ENCODE data around the gene COX6B2. TPM values are rescaled to one million over a fixed set of nuclear protein-coding genes. Genes with fewer than 3 reads are reported as not detected.

Gene COX6B2
- not detected in 2 replicates for total RNA-seq (2016; rRNA removed; fragmentation: Illumina TruSeq; extraction: Trizol)
- not detected in 2 replicates for total RNA-seq (2016; cell fraction: cytosol; rRNA removed; fragmentation: Illumina TruSeq; extraction: Trizol; ENCODE audit: low read depth)
- not detected in 2 replicates for total RNA-seq (2016; cell fraction: insoluble cytoplasmic fraction; rRNA removed; fragmentation: Illumina TruSeq; extraction: Trizol)
- not detected in 2 replicates for total RNA-seq (2016; cell fraction: membrane; rRNA removed; fragmentation: Illumina TruSeq; extraction: Trizol)
- total RNA-seq (2016; cell fraction: nucleus; rRNA removed; fragmentation: Illumina TruSeq; extraction: Trizol), result not detected in 2 replicates
- 0.16 and 0.21 TPM in 2 replicates for polyA plus RNA-seq (2011; rRNA removed)
- 0.04 and 0.05 TPM in 2 replicates for polyA plus RNA-seq (2011; cell fraction: cytosol; rRNA removed)
- polyA plus RNA-seq (2011; cell fraction: nucleus; rRNA removed), result 0.43 and 1.4 TPM in 2 replicates
- 0.28 TPM in 2 replicates for polyA plus RNA-seq (2012)
- not detected in 2 replicates for polyA plus RNA-seq (2016; cell fraction: cytosol; fragmentation: Illumina TruSeq; extraction: Trizol; ENCODE audit: low read depth)
- not detected in 2 replicates for polyA plus RNA-seq (2016; cell fraction: insoluble cytoplasmic fraction; fragmentation: Illumina TruSeq; extraction: Trizol; ENCODE audit: low read depth)
- polyA plus RNA-seq (2016; cell fraction: membrane; fragmentation: Illumina TruSeq; extraction: Trizol; ENCODE audit: low read depth), result not detected in 2 replicates
- not detected in 2 replicates for polyA plus RNA-seq (2016; cell fraction: nucleus; fragmentation: Illumina TruSeq; extraction: Trizol; ENCODE audit: insufficient read depth, low read depth)
- 0.16 TPM in 1 of 2 replicates, not detected in the other for polyA minus RNA-seq (2011; rRNA and poly(A)+ RNA removed; ENCODE audit: low replicate concordance)
- not detected in 2 replicates for polyA minus RNA-seq (2011; cell fraction: cytosol; rRNA and poly(A)+ RNA removed)
- not detected in 2 replicates for polyA minus RNA-seq (2011; cell fraction: nucleus; rRNA and poly(A)+ RNA removed)
- Bru-seq, nascent RNA, result not detected
- BruChase-seq, experiment 1, labeled RNA remaining after a 6-hour chase, result percentile 23 among the genes with signal in this experiment
- percentile 15 among the genes with signal in this experiment for BruChase-seq, experiment 2, labeled RNA remaining after a 2-hour chase
- long read RNA-seq, experiment 1, result 0 reads
- long read RNA-seq, experiment 2, result 0 reads

GRCh38 chr19:55354698-55355212 is at the start of gene COX6B2:
COX6B2 (minus strand) TSS chr19:55354719; CDS start chr19:55354521, 198 bp downstream.
- no peaks in the 10 kb centered on the region for H3K36me3 ChIP-seq (replicated peaks in 1 of 2; ENCODE audit: control insufficient read depth in 1 of 2, insufficient read depth in 2 of 2, low read length in 2 of 2)
- ChIA-PET POLR2A (no interaction called here), CTCF (ENCODE audit: low intra/inter-chr PET ratio, low total read pairs) (no interaction called here)
- no TSS peak for BruUV-seq (replicated peaks)
- DNase-seq (ENCODE audit: low spot score) (no peak), ATAC-seq (no peak), FAIRE-seq (no peak)
- peaks cover 19% of the 10 kb centered on the region for H3K4me1 ChIP-seq (ENCODE audit: insufficient read depth, low read length)
- peaks cover 10 to 66% of the 10 kb centered on the region in 2 experiments; a peak in 4 of 5 replicates for H3K27me3 ChIP-seq (ENCODE audit: control insufficient read depth in 1 of 2, insufficient read depth in 2 of 2, low read length in 2 of 2)
- H4K20me1 ChIP-seq (ENCODE audit: insufficient read depth, low read length), result 0 out of 2 replicates have a peak, but pooled peaks cover 4% of the 10 kb centered on the region
- no peak within 1 kb of the TSS for H2AFZ ChIP-seq (ENCODE audit: low read length)
- 14% methylated on average over 11 of the region's 43 CpGs for WGBS (ENCODE audit: low lambda C conversion rate)
- in situ Hi-C loops (cut with HindIII; ENCODE audit: extremely low pct_ligation_motif_present, low pct_unique_long_range_greater_than_20kb) (no loop called here), intact Hi-C loops (cut with micrococcal nuclease; ENCODE audit: unreplicated experiment) (no loop called here)
- no peaks in the 10 kb centered on the region for H3K79me2 ChIP-seq (ENCODE audit: insufficient read depth, low read length)
- peak within 1 kb of the TSS; percentile 88 for H3K4me2 ChIP-seq (ENCODE audit: low read depth, low read length)
- H3K9ac ChIP-seq (ENCODE audit: insufficient read depth, low read depth, low read length), result 0 out of 2 replicates have a peak within 1 kb of the TSS, but pooled peaks have one; percentile 29
- H3K27ac ChIP-seq (ENCODE audit: extremely low read length, insufficient read depth, low read length), result no peak within 1 kb of the TSS
- no peaks in the 10 kb centered on the region for H3K9me3 ChIP-seq (ENCODE audit: low read length)
- peak within 1 kb of the TSS; percentile 30 to 74 (median 65) for H3K4me3 ChIP-seq (replicated peaks in 1 of 3; ENCODE audit: insufficient read depth in 1 of 3, low read depth in 2 of 3, low read length in 3 of 3)
- TF ChIP-seq ZNF282 (IDR thresholded peaks at IDR 0.05; ENCODE audit: partially characterized antibody), result no peak
- no peak for TF ChIP-seq AFF4 (CRISPR knock-in tag; IDR thresholded peaks at IDR 0.05)
- TF ChIP-seq MEF2D (CRISPR knock-in tag; IDR thresholded peaks at IDR 0.05), result no peak
- no peak for TF ChIP-seq TBP (CRISPR knock-in tag; IDR thresholded peaks at IDR 0.05)
- no peak for TF ChIP-seq CHD2 (IDR thresholded peaks at IDR 0.05; ENCODE audit: low read depth, low read length)
- no peak for TF ChIP-seq KDM5B (CRISPR knock-in tag; IDR thresholded peaks at IDR 0.05; ENCODE audit: borderline replicate concordance)
- TF ChIP-seq HNRNPH1 (optimal IDR thresholded peaks at IDR 0.05; ENCODE audit: low read depth, low read length), result no peak
- no peak for TF ChIP-seq PRDM4 (CRISPR knock-in tag; IDR thresholded peaks at IDR 0.05; ENCODE audit: borderline replicate concordance)
- TF ChIP-seq SMYD3 (CRISPR knock-in tag; IDR thresholded peaks at IDR 0.05), result no peak
- no peak for TF ChIP-seq MXD4 (CRISPR knock-in tag; IDR thresholded peaks at IDR 0.05)
- TF ChIP-seq ZSCAN21 (CRISPR knock-in tag; IDR thresholded peaks at IDR 0.05; ENCODE audit: borderline replicate concordance), result no peak
- no peak for TF ChIP-seq TFDP2 (CRISPR knock-in tag; IDR thresholded peaks at IDR 0.05)

Data from HepG2 (cell line).